HG03045 (cell line): ENCODE data around the gene UBE2Q1.

Source experiments
- ATAC-seq: cut with Tn5 transposase; IDR thresholded peaks from one replicate; pipeline ENCODE4 v1.9.1; 2021; ENCODE audit warnings: mild to moderate bottlenecking, moderate library complexity; ENCODE audit not compliant: unreplicated experiment

UBE2Q1 gene

DNA sequence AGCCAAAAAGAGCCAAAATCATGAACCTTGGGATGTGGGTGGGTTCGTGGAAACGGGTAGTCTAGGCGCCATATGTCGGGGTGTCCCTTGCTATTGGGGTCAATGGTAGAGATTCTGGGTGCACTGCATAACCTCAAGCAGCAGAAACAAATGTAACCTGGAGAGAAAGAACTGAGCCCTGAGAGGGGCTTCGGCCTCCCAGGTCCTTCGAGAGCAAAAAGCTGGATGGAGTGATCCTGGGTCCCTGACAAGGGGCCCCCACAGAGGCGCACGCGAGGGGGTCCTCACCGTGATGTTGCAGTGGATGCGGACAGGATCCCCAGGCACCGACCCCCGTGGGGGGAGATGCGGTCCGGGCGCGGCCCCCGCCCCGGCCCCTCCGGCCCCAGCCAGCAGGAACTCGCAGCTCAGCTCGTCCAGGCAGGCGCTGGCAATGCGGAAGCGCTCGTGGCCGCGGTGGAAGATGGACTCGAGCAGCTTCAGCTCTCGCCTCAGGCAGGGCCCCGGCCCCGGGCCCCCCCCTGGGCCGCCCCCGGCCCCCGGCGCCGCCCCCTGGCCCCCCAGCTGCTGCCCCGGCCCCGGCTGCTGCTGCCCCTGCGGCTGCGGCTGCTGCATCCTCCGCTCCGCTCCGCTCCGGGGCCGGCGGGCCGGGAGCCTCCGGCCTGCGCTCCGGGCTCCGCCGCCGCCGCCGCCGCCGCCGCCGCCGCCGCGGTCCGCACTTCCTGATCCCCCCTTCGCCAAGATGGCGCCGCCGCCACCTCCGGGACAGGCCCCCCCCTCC lies at the start of gene UBE2Q1:
Gene UBE2Q1 (minus strand): TSS at position 724 of the 781 bp plus-strand sequence. CDS start 109 bp downstream, at position 615.
- peak; percentile 11 for ATAC-seq

DNA sequence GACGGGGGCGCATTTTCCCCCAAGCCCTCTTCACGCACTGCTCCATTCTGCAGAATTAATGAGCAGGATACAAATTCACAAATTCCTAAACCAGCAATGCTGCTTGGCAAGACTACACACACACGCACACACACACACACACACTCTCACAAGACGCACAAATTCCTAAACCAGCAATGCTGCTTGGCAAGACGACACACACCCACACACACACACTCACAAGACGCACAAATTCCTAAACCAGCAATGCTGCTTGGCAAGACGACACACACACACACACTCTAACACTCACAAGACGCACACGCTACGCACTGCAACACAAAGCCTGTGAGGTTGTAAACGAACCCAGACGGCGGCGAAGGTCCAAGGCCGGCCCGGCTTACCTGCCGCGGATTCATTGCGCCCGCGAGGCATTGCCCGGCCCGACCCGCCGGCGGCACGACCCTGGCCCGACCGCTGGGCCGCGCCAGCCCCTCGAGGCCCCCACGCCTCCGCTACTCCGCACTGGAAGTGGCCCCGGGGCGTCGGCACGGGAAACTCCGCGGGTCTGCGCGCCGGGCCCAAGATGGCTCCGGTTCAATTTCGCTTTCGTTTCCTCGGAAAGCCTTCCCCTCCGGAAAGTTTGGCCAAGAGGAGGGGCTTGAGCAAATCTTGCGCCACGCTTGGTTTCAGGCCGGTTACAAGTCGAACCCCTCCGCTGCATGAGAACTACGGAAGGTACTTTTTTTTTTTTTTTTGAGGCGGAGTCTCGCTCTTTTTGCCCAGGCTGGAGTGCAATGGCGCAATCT lies 49.3 kb upstream of the UBE2Q1 start, which contains the start of gene ADAR:
Gene ADAR (minus strand): TSS at position 578 of the 788 bp plus-strand sequence. CDS start 180 bp downstream, at position 398.
- peak; percentile 72 for ATAC-seq

DNA sequence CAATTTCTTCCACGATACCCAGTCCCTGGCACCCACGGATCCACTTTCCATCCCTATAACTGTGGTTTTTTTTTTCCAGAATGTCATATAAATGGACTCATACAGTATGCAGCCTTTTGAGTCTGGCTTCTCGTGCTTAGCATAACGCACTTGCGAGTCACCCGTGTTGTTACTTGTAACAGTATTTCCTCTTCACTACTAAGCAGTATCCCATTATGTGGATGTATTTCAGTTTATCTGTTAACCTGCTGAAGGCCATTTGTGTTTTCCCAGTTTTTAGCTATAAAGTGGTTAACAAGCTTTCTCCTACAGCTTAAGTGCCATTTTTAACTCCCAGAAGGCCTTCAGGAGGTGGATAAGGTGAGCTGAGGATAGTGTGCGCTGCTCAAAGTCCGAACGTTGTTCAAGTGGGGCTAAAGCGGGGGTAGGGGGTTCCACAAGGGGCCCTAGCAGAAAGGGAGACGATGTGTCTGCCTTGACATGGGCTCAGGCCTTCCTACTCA lies 48.7 kb upstream of the UBE2Q1 start:
- ATAC-seq = no peak

DNA sequence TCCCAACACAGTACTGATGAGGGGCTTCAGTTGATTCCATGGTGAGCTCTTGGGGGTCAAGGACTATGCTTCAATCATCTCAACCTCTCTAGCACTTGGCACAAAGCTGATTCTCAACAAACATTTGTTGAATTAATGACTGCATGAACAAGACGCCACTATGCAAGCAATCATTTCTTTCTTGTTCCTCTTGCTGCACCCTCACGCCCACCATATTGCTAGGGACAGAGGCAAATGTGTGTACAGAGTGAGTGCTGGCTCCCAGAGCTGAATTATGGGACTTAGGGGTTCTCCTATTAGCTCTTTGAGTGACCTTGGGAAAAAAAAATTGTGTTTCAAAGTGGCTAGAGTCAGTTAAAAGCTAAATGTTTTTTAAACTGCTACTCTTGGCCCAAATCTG lies 47.1 kb upstream of the UBE2Q1 start:
- ATAC-seq = no peak

DNA sequence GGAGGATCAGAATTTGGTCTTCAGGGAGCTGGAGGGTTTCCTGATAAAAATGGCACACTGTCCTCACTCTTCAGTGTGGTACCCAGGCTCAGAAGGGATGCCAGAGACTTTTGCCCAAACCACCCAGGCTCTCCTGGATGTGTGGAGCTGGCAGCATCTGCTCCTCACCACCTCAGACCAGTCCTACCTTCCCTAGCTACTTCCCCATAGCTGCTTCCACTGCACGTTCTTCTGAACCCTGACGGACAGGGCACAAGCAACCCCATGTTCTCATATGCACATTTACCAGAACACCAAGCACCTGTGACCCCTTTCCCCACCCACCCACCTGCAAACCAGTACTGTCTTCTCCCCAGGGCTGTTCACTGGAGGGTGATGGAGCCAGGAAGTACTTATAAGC lies 44.9 kb upstream of the UBE2Q1 start:
- no peak for ATAC-seq

DNA sequence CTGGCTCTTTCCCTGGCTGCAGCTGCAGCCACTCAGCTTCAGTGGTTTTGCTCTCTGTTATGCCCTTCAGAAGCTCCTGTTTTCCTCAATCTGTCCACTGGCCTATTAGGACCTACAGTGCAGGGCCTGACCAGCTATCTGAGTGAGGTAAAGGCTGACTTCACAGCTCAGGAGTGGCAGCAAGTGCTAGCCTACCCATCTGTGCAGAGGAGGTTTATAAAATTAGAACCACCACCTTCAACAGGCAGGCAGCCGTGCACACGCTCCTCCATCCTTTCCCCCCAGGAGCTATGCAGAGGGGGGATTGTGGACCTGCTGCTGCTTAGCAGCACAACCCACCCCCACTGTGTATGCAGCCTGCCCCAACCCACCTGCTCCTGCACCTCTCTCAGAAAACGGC lies 41.2 kb upstream of the UBE2Q1 start:
- no peak for ATAC-seq

DNA sequence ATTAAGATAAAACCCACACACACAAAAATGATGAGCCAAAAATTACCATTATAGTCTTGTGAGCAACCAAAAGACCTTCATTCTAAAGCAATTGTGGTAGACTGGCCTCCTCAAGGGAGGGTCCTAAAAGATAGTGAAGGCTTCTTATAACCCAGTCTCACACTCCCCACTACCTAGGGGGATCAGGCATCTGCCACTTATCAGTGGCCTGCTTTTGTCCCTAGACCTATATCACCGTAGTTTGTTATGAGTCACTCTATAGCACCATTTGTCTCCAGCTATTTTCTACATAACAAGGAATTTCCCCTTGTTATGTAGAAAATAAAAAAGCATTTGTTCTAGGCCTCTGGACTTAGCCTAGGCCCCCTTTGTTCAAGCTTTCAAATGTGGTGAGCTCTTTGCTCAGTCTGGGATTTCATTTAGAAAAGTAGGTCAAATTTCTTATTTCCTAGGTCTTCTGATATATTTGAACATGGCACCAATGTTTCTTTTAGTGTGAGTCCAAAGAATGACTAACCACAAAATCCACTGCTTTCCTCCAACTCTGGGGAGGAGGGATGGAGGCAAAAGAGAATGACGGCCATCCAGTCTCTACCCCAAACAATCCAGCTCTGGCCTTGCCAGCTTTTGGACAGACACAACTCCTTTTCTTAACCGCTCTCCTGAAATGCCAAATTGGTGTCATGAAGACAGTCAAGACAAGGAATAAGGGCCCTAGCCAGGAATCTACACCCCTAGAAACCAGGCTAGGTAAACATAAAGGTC lies 40.6 kb upstream of the UBE2Q1 start:
- ATAC-seq = no peak

DNA sequence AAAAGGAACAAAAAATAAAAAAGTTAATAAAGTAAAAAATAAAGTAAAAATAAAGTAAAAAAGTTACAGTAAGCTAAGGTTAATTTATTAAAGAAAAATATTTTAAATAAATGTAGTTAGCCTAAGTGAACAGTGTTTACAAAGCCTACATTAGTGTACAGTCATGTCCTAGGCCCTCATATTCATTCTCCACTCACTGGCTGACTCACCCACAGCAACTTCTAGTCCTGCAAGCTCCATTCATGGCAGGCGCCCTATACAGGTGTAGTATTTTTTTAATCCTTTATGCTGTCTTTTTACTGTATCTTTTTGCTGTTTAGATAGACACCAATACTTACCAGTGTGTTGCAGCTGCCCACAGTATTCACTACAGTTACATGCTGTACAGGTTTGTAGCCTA lies 37.2 kb upstream of the UBE2Q1 start:
- ATAC-seq = no peak

DNA sequence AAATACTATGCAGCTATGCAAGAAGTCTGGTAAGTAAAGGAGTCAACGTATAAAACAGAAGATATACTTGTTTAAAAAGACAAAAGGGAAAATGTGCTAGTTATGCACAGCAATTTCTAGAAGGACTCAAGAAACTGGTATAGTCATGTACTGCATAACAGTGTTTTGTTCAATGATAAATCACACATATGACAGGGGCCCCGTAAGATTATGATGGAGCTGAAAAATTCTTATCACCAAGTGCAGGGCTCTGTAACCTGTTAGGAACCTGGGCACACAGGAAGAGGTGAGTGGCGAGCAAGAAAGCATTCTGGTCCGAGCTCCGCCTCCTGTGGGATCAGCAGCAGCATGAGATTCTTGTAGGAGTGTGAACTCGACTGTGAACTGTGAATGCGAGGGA lies 36.3 kb upstream of the UBE2Q1 start:
- no peak for ATAC-seq

DNA sequence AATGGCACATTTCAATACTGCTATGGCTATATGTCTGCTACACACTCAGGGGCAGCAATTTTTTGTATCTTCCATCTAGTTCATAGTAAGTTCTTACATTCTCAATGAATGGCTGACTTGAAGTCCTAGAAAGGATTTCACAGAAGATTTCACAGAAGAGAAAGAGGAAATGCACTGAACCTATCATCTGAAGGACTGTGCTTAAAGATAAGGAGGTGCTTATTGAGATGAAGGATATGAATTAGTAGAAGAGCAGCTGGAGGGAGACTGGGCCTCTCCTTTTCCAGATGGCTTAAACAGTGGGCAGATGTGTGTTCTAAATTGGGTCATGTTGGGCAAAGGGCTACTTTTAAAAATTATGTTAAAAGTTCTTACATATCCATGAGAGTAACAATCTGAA lies 34.9 kb upstream of the UBE2Q1 start:
- no peak for ATAC-seq

DNA sequence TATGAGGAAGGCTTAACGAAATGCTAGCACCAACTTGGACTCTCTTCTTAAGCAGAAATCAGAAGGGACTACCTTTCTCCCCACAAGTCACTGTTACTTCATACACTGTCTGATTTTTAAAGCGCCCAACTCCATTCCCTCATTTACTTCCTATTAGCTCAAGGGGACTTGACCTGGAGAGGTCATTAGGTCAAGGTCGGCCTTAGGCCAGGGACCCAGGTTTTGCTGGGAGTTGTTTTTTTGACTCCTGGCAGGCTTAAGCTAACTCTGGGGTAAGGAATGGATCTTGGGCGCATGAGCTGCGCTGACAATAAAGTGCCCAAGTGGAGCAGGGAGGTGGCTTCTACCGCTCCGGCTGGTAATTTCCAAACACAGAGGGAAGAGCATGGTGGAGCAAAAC lies 32.7 kb upstream of the UBE2Q1 start:
- ATAC-seq = no peak

DNA sequence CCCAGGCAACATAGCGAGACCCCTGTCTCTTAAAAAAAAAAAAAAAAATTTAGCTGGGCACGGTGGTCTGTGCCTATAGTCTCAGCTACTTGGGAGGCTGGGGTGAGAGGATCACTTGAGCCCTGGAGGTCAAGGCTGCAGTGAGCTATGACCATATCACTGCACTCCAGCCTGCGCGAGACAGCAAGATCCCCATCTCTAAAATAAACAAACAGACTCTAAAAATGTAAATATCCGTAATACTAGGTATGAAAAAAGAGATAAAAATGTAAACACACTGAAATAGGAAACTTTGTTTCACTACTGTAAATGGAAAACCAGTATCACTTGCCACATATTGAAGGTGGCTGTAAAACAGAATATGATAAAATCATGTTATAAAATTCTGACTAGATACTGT lies 32.3 kb upstream of the UBE2Q1 start:
- ATAC-seq = no peak

DNA sequence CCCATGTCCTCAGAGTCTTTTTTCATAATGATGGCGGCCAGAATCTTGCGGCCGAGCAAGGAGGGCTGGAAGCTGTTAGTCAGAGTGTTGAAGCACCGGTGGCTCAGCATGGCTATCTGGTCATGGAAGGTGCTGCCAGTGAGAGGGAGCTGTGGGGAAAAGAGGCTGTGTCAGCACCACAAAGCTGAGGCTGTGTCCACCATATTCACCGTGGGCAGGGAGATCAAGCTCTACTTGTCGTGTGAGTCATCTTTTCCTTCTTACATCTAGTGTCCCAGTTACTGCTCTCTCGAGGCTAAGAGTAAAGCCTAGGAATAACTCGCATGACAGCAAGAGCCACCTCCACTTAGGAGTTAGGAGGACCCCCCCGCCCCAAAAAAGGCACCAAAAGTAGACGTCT lies 31.3 kb upstream of the UBE2Q1 start:
- ATAC-seq = no peak

DNA sequence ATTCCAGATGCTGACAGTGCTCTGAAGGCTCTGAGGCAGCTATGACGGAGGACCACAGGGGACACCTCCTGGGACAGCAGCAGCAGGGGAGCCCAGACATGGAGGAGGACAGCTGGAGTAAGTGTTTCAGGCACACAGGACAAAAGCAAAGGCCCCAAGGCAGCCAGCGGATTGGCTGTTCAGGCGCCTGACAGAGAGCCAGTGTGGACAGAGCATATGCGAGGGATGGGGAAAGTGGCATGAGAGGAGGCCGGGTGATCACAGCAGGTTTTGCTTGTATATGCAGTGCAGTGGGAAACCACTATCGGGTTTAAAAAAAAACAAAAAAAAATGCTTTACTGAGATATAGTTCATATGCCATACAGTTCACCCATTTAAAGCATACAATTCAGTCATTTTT lies 28.2 kb upstream of the UBE2Q1 start:
- ATAC-seq = no peak

DNA sequence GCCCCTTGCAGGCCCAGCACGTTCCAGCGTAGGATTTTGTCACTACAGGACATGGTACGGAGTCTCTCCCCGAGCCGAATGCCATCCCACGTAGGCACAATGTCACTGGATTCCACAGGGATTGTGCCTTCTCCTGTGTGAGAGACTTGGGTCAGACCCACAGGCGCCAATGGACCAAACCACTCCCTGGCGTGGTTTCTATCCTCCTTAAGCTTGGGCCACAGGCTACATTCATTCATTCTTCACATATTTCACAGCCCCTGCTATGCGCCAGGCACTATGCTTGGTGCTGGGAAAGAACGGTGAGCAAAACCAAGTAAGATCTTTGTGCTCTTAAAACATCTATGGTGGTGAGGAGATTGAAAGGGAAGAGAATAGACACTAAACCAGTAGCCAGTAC lies 27.8 kb upstream of the UBE2Q1 start:
- ATAC-seq = no peak

DNA sequence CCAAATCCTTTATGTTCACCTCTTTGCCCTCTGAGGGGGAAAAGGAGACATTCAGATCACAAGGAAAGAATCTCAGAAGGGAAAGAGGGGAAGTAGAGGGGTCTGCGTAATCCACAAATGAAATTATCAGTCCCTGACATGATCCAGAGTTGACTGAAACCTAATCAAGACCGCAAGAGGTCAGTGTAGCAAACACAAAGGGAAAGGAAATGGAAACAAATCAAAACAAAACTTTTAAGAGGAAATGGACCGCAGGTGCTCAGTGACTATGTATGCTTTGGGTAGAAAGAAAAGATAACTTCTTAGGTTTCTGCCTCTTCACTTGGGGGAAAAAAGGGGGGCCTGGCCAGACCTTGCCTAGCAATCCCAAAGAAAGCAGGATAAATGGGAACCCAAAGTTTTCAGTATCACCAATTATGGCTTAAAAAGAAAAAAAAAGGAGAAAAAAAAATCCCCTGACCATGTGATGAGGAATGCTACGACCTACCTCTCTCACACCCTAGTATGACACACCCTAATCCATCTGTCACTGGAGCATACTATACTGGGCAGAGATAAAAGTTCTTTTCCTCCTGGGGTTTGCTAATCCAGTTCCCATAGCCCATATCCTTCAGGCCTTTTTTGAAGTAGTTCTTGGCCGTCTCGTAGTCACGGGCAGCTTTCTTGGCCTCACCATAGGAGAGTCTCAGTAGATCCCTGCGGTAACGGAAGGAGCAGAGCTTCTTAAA lies 26.0 kb upstream of the UBE2Q1 start:
- ATAC-seq = no peak

DNA sequence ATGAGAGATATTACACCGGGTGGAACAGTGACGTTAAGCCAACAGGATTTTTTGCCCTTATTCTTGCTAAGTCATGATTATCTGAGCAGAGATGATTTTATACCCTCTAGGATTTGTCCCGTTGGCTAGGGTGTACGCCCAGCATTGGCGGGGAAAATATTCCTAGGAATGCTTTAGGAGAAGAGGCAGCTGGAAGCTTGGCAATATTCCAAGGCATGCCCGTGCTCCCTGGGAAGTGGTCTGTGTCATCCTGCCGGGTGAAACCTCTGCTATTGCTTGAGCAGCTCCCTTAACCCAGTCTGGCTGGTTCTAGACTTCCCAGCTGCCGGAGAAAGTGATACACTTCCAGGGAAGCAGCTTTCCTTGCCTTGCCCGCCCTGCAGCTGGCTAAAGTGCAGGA lies 25.3 kb upstream of the UBE2Q1 start:
- ATAC-seq = no peak

DNA sequence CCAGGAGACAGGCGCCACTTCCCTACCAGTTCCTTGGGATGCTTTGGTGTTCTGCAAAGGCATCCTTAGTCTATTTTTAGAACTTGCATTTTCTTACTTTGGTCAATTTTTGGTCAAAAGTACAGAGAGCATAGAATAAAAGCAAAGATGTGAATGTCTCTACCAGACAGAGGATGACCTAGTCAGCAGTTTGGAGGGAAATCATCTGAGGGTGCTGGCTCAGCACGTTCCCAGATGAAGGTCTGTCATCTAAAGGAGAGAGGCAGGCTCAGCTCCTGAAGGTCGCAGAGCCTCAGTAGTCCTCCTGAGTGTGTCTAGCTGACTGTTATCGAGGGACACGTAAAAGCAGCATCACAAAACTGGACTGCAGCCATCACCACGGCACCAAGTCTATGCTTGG lies 24.4 kb upstream of the UBE2Q1 start:
- no peak for ATAC-seq

DNA sequence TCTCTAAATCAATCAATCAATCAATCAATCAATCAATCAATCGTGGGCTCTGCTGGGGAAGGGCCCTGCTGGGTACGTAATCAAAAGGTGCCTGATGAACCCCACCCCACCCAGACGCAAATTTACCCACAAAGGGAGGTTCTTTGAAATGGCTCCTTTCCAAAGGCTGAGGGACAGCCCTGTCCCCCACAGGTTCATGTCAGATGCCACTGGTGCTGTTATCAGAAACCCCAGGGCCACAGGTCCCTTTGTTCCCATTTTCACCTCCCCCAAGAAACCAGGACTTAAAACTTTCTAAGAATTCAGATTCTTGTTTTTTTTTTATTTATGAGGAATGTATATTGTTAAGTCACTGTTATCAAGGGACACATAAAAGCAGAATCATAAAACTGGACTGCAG lies 23.3 kb upstream of the UBE2Q1 start:
- ATAC-seq = no peak

DNA sequence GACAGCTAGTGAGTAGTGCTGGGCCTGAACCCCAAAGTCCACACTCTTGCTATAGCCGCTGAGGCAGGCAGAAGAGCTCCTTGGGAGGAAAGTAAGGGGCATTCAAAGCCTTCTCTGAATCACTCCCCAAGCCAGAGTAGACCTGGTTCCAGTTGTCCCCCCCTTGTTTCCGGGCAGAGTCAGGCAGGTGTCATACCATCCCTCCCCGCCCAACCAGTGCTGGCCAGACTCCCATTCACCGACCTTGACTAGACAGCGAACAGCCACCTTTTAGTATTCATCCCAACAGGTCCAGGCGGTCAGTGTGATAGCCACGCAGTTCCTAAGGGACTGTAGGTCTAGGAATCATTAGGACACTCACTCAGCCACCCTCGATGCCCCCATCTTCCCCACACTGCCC lies 20.9 kb upstream of the UBE2Q1 start:
- ATAC-seq = no peak

DNA sequence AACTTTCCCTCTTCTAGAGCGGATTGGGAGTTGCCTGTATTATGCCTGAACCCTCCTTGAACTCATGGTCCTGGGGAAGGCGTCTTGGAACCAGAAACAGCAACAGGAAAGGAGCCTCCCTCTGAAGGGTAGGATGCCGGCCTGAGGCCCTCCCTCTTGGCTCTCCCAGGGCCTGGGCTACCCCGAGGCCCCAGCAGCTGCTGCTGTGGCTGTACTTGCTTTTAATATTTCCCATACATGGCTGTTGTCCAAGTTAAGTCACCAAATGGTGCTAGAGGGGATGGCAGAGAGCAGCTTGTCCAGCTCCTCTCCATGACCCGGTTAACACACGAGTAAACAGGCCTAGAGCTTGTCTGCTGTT lies 19.6 kb upstream of the UBE2Q1 start:
- ATAC-seq = no peak
